CD4-positive, alpha-beta memory T cell (primary cell): ENCODE data around the gene ZNF536. TPM values are rescaled to one million over a fixed set of nuclear protein-coding genes. Genes with fewer than 3 reads are reported as not detected.

Experiments used
- CTCF ChIA-PET: fragments of 350-600 bp; sonication (Branson Sonifier 250); formaldehyde crosslinking; loops from one replicate; lab custom pipeline; 2021; ENCODE audit warnings: inconsistent platforms; ENCODE audit not compliant: partially characterized antibody; lab: Charles Lee
- POLR2A ChIA-PET: fragments of 350-600 bp; sonication (Branson Sonifier 250); formaldehyde crosslinking; loops from one replicate; lab custom pipeline; 2021; ENCODE audit not compliant: partially characterized antibody; lab: Charles Lee
- DNase-seq, 5 donors: peaks; one replicate each; pipeline versions ENCODE4 v3.0.0 to v3.0.0-alpha.2; 2020 to 2022; ENCODE audit warnings: mixed read lengths in 1 of 5
- H3K27ac ChIP-seq: one replicate; pipeline ENCODE4 v1.7.0; 2013; ENCODE audit warnings: low read depth, low read length
- H3K27me3 ChIP-seq: 2 replicates; pipeline ENCODE4 v1.7.0; 2013; ENCODE audit warnings: mild to moderate bottlenecking, low read length, moderate library complexity; ENCODE audit not compliant: insufficient read depth
- H3K36me3 ChIP-seq: 2 replicates; pipeline ENCODE4 v1.7.0; 2013; ENCODE audit warnings: mild to moderate bottlenecking, low read length, moderate library complexity; ENCODE audit not compliant: insufficient read depth
- H3K4me1 ChIP-seq: 2 replicates; pipeline ENCODE4 v1.7.0; 2013; ENCODE audit warnings: mild to moderate bottlenecking, low read length, moderate library complexity; ENCODE audit not compliant: insufficient read depth
- H3K4me3 ChIP-seq, 2 donors: one replicate each; pipeline ENCODE4 v1.7.0; 2013; ENCODE audit warnings: low read length in 2 of 2, mild to moderate bottlenecking in 1 of 2
- H3K9me3 ChIP-seq, 2 donors: one replicate each; pipeline ENCODE4 v1.7.0; 2013; ENCODE audit warnings: low read length in 2 of 2, control low read depth in 1 of 2; ENCODE audit not compliant: control insufficient read depth in 1 of 2
- H3K27ac Mint-ChIP-seq, 7 donors: one replicate each; pipeline ENCODE4 v1.8.0; 2020 to 2021; ENCODE audit warnings: mixed read lengths in 7 of 7, mild to moderate bottlenecking in 6 of 7, inconsistent platforms in 3 of 7, moderate library complexity in 3 of 7
- H3K27me3 Mint-ChIP-seq, 2 donors: one replicate each; pipeline ENCODE4 v1.8.0; 2020 to 2021; ENCODE audit warnings: mixed read lengths in 2 of 2
- H3K36me3 Mint-ChIP-seq, 2 donors: one replicate each; pipeline ENCODE4 v1.8.0; 2020 to 2021; ENCODE audit warnings: mixed read lengths in 2 of 2, inconsistent platforms in 1 of 2, mild to moderate bottlenecking in 1 of 2
- H3K4me1 Mint-ChIP-seq, 4 donors: one replicate each; pipeline ENCODE4 v1.8.0; 2020 to 2021; ENCODE audit warnings: mixed read lengths in 4 of 4, mild to moderate bottlenecking in 1 of 4
- H3K4me3 Mint-ChIP-seq, 8 donors: one replicate each; pipeline ENCODE4 v1.8.0; 2020 to 2021; ENCODE audit warnings: mixed read lengths in 8 of 8, mild to moderate bottlenecking in 7 of 8, moderate library complexity in 6 of 8, inconsistent platforms in 3 of 8
- H3K9me3 Mint-ChIP-seq, 8 donors: one replicate each; pipeline ENCODE4 v1.8.0; 2020 to 2021; ENCODE audit warnings: mixed read lengths in 8 of 8, mild to moderate bottlenecking in 5 of 8, inconsistent platforms in 3 of 8, moderate library complexity in 1 of 8
- intact Hi-C: fragments of 100-400 bp; cut with micrococcal nuclease; formaldehyde crosslinking; loops from one replicate; pipeline ENCODE4 v1.15.1; 2023
- polyA plus RNA-seq, 2 donors: library from polyadenylated mRNA; unstranded; fragments of 300-500 nt; fragmentation: Illumina TruSeq; gene quantifications; one replicate each; pipeline ENCODE4 v1.2.3, GENCODE V29; 2021
- total RNA-seq, 2 experiments: library from RNA; stranded (reverse); gene quantifications; one replicate each; pipeline ENCODE4 v1.2.3, GENCODE V29; 2021

ZNF536 gene
- total RNA-seq: under 1 TPM in 1 of 2 experiments, not detected in 1; 0.20 TPM
- polyA plus RNA-seq: not detected

DNA sequence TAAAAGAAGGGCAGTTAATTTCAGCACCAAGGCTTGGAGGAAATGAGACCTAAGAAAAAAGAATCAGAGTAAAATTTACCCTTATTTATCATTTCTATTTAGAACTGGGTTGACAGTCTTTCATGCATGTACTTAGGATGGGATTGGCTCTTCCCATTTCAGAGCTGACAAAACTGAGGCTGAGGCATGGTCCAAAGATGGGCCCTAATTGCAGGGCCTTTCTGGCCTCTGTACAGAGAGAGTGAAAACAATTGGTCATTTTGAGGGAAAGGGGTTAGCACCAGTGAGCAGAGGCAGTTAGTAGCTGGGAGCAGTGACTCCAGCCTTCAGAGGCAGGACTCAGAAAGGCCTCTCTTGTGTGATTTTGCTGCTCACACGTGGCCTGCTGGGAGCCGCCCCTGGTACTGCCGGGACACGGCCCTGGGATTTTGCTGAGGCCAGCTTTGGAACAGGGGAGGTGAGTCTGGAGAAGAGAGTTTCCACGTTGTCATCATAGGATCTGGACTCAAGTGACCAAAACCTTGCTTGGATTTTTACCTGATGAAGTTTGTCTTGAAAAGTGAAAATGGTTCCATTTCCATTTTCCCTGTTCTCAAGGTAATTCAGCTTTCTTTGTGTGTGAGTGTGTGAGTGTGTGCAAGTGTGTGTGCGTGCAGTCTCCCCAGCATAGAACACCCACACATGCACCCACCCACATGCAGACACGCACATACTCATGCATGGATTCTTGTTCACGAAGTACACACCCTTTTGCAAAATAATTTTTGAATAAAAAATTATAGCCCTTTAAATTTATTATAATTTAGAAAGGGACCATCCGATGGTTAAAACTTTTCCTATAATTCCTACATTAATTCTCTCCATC is at the start of gene ZNF536:
Gene ZNF536 (plus strand): TSS at position 425 of the 865 bp plus-strand sequence. CDS start 71,179 bp downstream, outside the sequence.
- peaks cover 0 to 2% (median 0%) of the 10 kb centered on the region in 8 donors for H3K9me3 Mint-ChIP-seq
- no peak within 1 kb of the TSS for H3K4me3 ChIP-seq
- H3K27ac ChIP-seq: no peak within 1 kb of the TSS
- H3K27ac Mint-ChIP-seq: no peak within 1 kb of the TSS
- no peak within 1 kb of the TSS for H3K4me3 Mint-ChIP-seq
- H3K9me3 ChIP-seq: no peaks in the 10 kb centered on the region
- ChIA-PET CTCF (no interaction called here), POLR2A (no interaction called here)
- H3K4me1 Mint-ChIP-seq: peaks cover 0 to 5% (median 4%) of the 10 kb centered on the region in 4 donors
- no peaks in the 10 kb centered on the region for H3K27me3 ChIP-seq
- no peak for DNase-seq
- no peaks in the 10 kb centered on the region for H3K36me3 ChIP-seq
- H3K4me1 ChIP-seq: no peaks in the 10 kb centered on the region
- no peaks in the 10 kb centered on the region for H3K36me3 Mint-ChIP-seq
- peaks cover 21 to 27% of the 10 kb centered on the region in 2 donors for H3K27me3 Mint-ChIP-seq
- intact Hi-C loops: no loop called here

DNA sequence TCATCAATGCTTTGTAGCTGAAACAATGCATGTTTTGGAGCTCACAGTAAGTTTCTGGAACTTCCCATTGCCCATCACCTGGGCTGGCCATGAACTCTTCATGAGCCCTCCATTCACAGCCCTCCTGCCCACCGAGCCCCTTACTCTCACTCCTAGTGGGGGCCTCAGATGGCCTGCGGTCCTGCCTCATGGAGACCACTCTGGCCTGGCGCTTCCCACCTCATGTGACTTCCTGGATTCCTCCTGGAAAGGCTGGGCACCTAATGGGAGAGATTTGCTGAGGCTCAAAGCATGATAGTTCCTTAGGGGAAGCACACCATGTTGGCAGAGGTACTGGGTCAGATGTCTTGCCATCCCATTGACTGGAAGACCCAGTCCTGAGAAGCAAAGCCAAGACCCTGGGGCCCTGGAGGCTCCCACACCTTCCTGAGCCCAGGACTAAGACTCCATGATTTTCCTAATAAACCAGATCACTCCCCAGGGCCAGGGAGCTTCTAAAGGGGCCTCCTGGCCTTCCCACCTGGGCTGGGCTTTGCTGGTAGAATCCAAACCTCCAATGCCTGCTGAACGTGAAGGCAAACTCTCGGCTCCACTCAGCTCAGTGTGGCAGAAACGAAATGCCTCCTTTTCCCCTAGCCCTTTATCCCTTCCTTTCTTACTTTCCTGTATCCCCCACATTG is 49.4 kb upstream of the ZNF536 start:
- no peaks in the 10 kb centered on the region for H3K4me1 ChIP-seq
- Mint-ChIP-seq H3K27me3 (peaks cover 3% of the 10 kb centered on the region in 2 donors), H3K36me3 (no peaks in the 10 kb centered on the region), H3K9me3 (peaks cover 0 to 5% (median 1%) of the 10 kb centered on the region in 8 donors), H3K4me3 (no peak overlapping the region), H3K27ac (no peak overlapping the region), H3K4me1 (no peaks in the 10 kb centered on the region)
- no peak overlapping the region for H3K27ac ChIP-seq
- intact Hi-C loops: no loop called here
- H3K36me3 ChIP-seq: no peaks in the 10 kb centered on the region
- ChIA-PET CTCF (no interaction called here), POLR2A (no interaction called here)
- no peak overlapping the region for H3K4me3 ChIP-seq
- no peaks in the 10 kb centered on the region for H3K9me3 ChIP-seq
- DNase-seq: no peak
- H3K27me3 ChIP-seq: no peaks in the 10 kb centered on the region

DNA sequence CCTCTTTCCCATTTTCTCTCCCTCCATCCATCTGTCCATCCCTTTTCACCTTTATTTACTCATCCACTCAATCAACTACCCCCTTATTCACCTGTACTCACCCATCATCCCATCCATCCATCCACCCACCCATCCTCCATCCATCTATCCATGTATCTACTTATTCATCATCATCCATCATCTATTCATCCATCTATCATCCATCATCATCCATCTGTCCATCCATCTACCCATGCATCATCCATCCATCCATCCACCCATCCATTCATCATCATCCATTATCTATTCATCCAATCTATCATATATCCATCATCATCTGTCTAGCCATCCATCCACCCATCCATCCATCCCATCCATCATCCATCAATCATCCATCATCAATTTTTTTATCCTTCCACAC is 48.3 kb upstream of the ZNF536 start:
- H3K27me3 ChIP-seq: no peaks in the 10 kb centered on the region

DNA sequence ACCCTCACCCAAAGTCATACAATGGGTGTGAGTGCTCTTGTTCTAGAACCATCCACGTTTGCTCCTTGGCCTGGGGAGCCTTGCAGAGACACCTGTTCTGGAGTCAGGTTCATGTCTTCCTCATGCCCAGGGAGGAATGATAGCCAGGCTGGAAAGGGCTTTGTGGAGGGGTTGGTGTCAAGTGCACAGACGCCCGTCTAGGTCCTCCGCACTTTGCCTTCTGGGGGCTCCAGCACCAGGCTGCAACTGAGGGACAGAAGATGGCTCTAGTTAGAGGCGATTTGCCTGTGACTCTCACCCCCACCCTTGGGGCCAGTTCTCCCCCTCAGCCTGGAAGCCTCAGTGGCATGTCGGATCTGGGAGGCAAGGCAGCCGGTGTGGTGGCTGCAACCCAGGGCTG is 47.2 kb upstream of the ZNF536 start:
- Histone ChIP-seq H3K4me3 (no peak overlapping the region), H3K4me1 (no peaks in the 10 kb centered on the region), H3K36me3 (no peaks in the 10 kb centered on the region), H3K9me3 (no peaks in the 10 kb centered on the region), H3K27ac (no peak overlapping the region), H3K27me3 (no peaks in the 10 kb centered on the region)
- no peaks in the 10 kb centered on the region for H3K4me1 Mint-ChIP-seq
- POLR2A ChIA-PET: no interaction called here
- H3K9me3 Mint-ChIP-seq: peaks cover 0 to 5% (median 1%) of the 10 kb centered on the region in 8 donors
- no peaks in the 10 kb centered on the region for H3K36me3 Mint-ChIP-seq
- CTCF ChIA-PET: no interaction called here
- H3K4me3 Mint-ChIP-seq: no peak overlapping the region
- H3K27ac Mint-ChIP-seq: no peak overlapping the region
- peaks cover 3 to 5% of the 10 kb centered on the region in 2 donors for H3K27me3 Mint-ChIP-seq
- intact Hi-C loops: no loop called here
- no peak for DNase-seq

More for the DNA sequence above, 48.3 kb upstream of the ZNF536 start:
- no peak overlapping the region for H3K27ac Mint-ChIP-seq
- H3K27me3 Mint-ChIP-seq: peaks cover 3% of the 10 kb centered on the region in 2 donors
- no peak overlapping the region for H3K4me3 Mint-ChIP-seq
- Histone ChIP-seq H3K4me1 (no peaks in the 10 kb centered on the region), H3K4me3 (no peak overlapping the region), H3K9me3 (no peaks in the 10 kb centered on the region), H3K27ac (no peak overlapping the region), H3K36me3 (no peaks in the 10 kb centered on the region)
- POLR2A ChIA-PET: no interaction called here
- H3K9me3 Mint-ChIP-seq: peaks cover 0 to 5% (median 1%) of the 10 kb centered on the region in 8 donors
- intact Hi-C loops: no loop called here
- CTCF ChIA-PET: no interaction called here
- no peak for DNase-seq
- no peaks in the 10 kb centered on the region for H3K36me3 Mint-ChIP-seq
- H3K4me1 Mint-ChIP-seq: no peaks in the 10 kb centered on the region

DNA sequence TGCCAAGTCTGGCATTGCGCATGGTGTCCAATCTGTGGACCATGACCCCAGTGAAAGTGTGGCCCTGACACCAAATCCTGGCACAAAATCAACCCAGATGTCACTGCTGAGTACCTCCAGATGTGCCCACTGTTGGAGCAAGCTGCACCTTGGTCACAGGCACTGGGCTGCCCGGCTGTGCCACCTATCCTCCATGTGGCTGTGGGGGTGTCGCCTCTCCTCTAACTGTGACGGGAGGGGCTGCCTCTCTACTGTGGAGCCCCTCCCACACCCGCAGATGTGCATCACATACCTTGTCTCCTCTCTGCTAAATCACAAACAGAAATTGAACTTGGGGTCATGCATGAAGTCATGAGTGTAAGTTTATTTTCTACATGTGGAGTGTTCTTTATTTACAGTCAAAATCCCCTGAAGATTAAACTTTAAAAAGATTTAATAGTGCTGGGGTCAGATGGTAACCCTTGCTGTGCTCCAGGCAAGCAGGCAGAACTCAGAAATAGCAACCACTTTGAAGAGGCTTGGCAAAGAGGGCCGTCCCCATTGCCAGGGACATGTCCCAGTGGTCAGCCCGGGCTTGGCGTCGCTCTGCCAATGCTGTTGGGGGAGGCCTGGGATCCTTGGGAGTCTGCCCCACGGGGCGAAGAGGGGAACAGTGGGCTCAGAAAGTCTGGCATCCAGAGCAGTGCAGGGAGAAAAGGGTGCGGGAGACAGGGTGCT is 46.4 kb upstream of the ZNF536 start:
- H3K36me3 Mint-ChIP-seq: no peaks in the 10 kb centered on the region
- no peaks in the 10 kb centered on the region for H3K4me1 ChIP-seq
- H3K27ac ChIP-seq: no peak overlapping the region
- intact Hi-C loops: no loop called here
- peaks cover 3 to 5% of the 10 kb centered on the region in 2 donors for H3K27me3 Mint-ChIP-seq
- no peak overlapping the region for H3K4me3 ChIP-seq
- DNase-seq: no peak
- no peaks in the 10 kb centered on the region for H3K9me3 ChIP-seq
- H3K4me1 Mint-ChIP-seq: no peaks in the 10 kb centered on the region
- CTCF ChIA-PET: no interaction called here
- H3K27me3 ChIP-seq: no peaks in the 10 kb centered on the region
- POLR2A ChIA-PET: no interaction called here
- no peak overlapping the region for H3K4me3 Mint-ChIP-seq
- H3K36me3 ChIP-seq: no peaks in the 10 kb centered on the region
- no peak overlapping the region for H3K27ac Mint-ChIP-seq
- H3K9me3 Mint-ChIP-seq: peaks cover 0 to 5% (median 1%) of the 10 kb centered on the region in 8 donors

DNA sequence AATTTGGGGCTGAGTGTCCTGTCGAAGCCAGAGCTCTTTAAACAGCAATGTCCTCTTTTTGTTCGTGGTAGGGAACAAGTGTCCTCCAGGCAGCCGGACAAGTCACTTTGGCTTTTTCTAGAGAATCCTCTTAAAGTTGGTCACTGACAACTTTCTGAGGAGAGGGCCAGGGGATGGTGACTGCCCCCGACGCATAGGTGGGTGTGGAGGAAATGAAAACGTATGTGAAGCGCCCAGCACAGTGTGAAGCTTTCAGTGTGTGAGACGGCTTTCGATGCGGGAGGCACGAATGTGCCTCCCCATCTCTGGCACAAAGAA is 45.8 kb upstream of the ZNF536 start:
- no peaks in the 10 kb centered on the region for H3K4me1 ChIP-seq
- no peak for DNase-seq
- no peaks in the 10 kb centered on the region for H3K36me3 ChIP-seq
- H3K4me3 Mint-ChIP-seq: no peak overlapping the region
- CTCF ChIA-PET: no interaction called here
- no peaks in the 10 kb centered on the region for H3K9me3 ChIP-seq
- no peak overlapping the region for H3K27ac ChIP-seq
- intact Hi-C loops: no loop called here
- no peak overlapping the region for H3K27ac Mint-ChIP-seq
- no peak overlapping the region for H3K4me3 ChIP-seq
- H3K4me1 Mint-ChIP-seq: no peaks in the 10 kb centered on the region
- H3K27me3 ChIP-seq: no peaks in the 10 kb centered on the region
- POLR2A ChIA-PET: no interaction called here
- H3K9me3 Mint-ChIP-seq: peaks cover 0 to 5% (median 1%) of the 10 kb centered on the region in 8 donors
- no peaks in the 10 kb centered on the region for H3K36me3 Mint-ChIP-seq
- H3K27me3 Mint-ChIP-seq: peaks cover 4 to 6% of the 10 kb centered on the region in 2 donors

DNA sequence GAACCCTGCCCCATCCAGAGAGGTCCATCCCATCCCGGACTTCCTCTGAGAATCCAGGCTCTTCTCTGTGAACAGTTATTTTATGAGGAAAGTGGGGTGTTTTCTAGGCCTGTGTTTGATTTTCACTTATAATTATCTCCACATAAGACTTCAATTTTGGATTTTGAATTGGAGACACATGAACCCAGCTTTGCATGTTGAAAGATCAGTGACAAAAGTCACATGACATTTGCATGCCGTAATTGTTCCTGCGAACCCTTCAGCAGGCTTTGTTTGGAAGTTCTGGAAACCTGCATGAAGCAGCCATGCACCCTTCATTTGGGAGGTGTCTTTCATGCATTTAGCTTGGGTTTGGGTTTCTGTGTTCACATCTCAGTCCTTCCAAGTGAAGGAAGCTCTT is 44.9 kb upstream of the ZNF536 start:
- DNase-seq: no peak
- Histone ChIP-seq H3K4me1 (no peaks in the 10 kb centered on the region), H3K27me3 (no peaks in the 10 kb centered on the region), H3K36me3 (no peaks in the 10 kb centered on the region), H3K9me3 (no peaks in the 10 kb centered on the region), H3K27ac (no peak overlapping the region), H3K4me3 (no peak overlapping the region)
- CTCF ChIA-PET: no interaction called here
- no peaks in the 10 kb centered on the region for H3K36me3 Mint-ChIP-seq
- H3K4me3 Mint-ChIP-seq: no peak overlapping the region
- POLR2A ChIA-PET: no interaction called here
- H3K9me3 Mint-ChIP-seq: peaks cover 0 to 10% (median 2%) of the 10 kb centered on the region in 8 donors
- H3K4me1 Mint-ChIP-seq: no peaks in the 10 kb centered on the region
- H3K27ac Mint-ChIP-seq: no peak overlapping the region
- H3K27me3 Mint-ChIP-seq: peaks cover 9 to 11% of the 10 kb centered on the region in 2 donors
- intact Hi-C loops: no loop called here
